Tibial artery (tissue), 4 donors: Measurements from ENCODE around the gene NCOA3.

Source experiments
- DNase-seq, 2 donors: peaks; one replicate each; pipeline ENCODE4 v3.0.0-alpha.2; 2019
- H3K27ac ChIP-seq, 2 donors: fragments of 200-600 bp; sonication (generic) in 1 of 2; 1 replicate in 1 of 2; 2 replicates in 1 of 2; pipeline ENCODE4 v1.5.1; 2018 to 2019; ENCODE audit warnings: mild to moderate bottlenecking in 1 of 2
- H3K27me3 ChIP-seq, 2 donors: fragments of 200-600 bp; sonication (generic) in 1 of 2; one replicate each; pipeline versions ENCODE4 v1.5.1 to v1.6.0; 2016 to 2019
- H3K36me3 ChIP-seq, 3 donors: fragments of 200-600 bp; sonication (generic) in 2 of 3; one replicate each; pipeline ENCODE4 v1.5.1; 2016 to 2019; ENCODE audit warnings: mild to moderate bottlenecking in 2 of 3
- H3K4me1 ChIP-seq, 4 donors: fragments of 200-600 bp; sonication (generic) in 2 of 4; 1 replicate in 3 of 4; 2 replicates in 1 of 4; pipeline ENCODE4 v1.5.1; 2016 to 2019
- H3K4me3 ChIP-seq, 2 donors: fragments of 200-600 bp; sonication (generic) in 1 of 2; 1 replicate in 1 of 2; 2 replicates in 1 of 2; pipeline ENCODE4 v1.5.1; 2018 to 2019; ENCODE audit warnings: mild to moderate bottlenecking in 2 of 2
- H3K9me3 ChIP-seq, 3 donors: fragments of 200-600 bp; sonication (generic) in 1 of 3; one replicate each; pipeline ENCODE4 v1.5.1; 2016 to 2019
- intact Hi-C: fragments of 100-400 bp; cut with DNase I; formaldehyde crosslinking; loops from one replicate; pipeline ENCODE4 v1.15.0; 2023; ENCODE audit warnings: low total_unique reads
- TF ChIP-seq, protein P1 (sequence below), 2 experiments: fragments of 200-600 bp in 1 of 2; fragments of 450-650 bp in 1 of 2; IDR thresholded peaks; one replicate each; pipeline ENCODE4 v1.5.1; 2017 to 2019; ENCODE audit warnings: antibody characterized with exemption in 2 of 2, mild to moderate bottlenecking in 1 of 2, moderate library complexity in 1 of 2

The NCOA3 gene

DNA sequence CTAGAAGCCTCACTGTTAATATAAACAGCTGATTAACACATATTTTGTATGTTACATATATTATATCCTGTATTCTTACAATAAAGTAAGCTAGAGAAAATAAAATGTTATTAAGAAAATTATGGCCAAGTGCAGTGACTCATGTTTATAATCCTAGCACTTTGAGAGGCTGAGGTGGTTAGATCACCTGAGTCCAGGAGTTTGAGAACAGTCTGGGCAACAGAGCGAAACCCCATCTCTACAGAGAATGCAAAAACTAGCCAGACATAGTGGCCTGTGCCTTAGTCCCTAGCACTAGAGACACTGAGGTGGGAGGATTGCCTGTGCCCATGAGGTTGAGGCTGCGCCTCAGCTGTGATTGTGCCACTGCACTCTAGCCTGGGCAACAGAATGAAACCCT, 81.9 kb downstream of the NCOA3 start:
- H3K36me3 ChIP-seq: peaks cover 0 to 8% (median 0%) of the 10 kb centered on the region in 3 donors
- H3K27ac ChIP-seq: no peak overlapping the region
- peaks cover 0 to 70% (median 15%) of the 10 kb centered on the region in 4 donors for H3K4me1 ChIP-seq
- TF ChIP-seq, protein P1, sequence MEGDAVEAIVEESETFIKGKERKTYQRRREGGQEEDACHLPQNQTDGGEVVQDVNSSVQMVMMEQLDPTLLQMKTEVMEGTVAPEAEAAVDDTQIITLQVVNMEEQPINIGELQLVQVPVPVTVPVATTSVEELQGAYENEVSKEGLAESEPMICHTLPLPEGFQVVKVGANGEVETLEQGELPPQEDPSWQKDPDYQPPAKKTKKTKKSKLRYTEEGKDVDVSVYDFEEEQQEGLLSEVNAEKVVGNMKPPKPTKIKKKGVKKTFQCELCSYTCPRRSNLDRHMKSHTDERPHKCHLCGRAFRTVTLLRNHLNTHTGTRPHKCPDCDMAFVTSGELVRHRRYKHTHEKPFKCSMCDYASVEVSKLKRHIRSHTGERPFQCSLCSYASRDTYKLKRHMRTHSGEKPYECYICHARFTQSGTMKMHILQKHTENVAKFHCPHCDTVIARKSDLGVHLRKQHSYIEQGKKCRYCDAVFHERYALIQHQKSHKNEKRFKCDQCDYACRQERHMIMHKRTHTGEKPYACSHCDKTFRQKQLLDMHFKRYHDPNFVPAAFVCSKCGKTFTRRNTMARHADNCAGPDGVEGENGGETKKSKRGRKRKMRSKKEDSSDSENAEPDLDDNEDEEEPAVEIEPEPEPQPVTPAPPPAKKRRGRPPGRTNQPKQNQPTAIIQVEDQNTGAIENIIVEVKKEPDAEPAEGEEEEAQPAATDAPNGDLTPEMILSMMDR (IDR thresholded peaks at IDR 0.05): no peak
- no peak overlapping the region for H3K4me3 ChIP-seq
- DNase-seq: no peak
- intact Hi-C loops: no loop called here
- no peaks in the 10 kb centered on the region for H3K9me3 ChIP-seq
- no peaks in the 10 kb centered on the region for H3K27me3 ChIP-seq

GRCh38 chr20:47585087-47585747, 83.5 kb downstream of the NCOA3 start:
- DNase-seq: no peak
- Histone ChIP-seq H3K4me3 (no peak overlapping the region), H3K36me3 (peaks cover 0 to 8% (median 0%) of the 10 kb centered on the region in 3 donors), H3K27me3 (no peaks in the 10 kb centered on the region), H3K9me3 (no peaks in the 10 kb centered on the region), H3K27ac (peak overlapping the region in 1 of 2 donors; percentile 10), H3K4me1 (peaks cover 0 to 56% (median 8%) of the 10 kb centered on the region in 4 donors)
- intact Hi-C loops: no loop called here
- TF ChIP-seq, protein P1 (IDR thresholded peaks at IDR 0.05): no peak

DNA sequence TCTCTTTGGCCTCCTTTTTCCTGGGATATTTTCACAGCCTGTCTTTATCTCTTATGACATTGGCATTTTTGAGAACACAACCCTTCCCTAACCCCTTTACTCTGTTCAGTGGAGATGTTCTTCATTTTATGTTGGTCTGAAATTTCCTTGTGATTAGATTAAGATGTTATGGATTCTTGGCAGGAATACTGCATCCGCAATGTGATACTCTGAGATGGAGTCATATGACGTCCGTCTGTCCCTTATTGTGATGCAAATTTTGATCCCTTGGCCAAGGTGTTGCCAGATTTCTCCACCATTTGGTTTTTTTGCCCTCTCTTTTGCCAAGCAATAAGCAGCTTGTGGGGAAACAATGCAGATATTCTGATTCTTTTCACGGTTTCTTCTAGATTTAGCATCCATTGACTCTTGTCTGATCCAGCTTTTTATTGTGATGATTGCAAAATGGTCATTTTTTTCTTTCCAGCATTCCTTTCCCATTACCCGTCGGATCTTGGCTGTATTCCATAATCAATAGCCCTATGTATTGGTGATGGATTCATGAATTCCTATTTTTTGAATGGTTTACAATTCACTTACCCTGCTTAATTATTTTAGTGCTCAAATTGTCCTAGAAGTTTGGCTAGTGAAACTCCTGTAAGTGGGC, 85.1 kb downstream of the NCOA3 start:
- H3K36me3 ChIP-seq: peaks cover 0 to 8% (median 0%) of the 10 kb centered on the region in 3 donors
- DNase-seq: no peak
- TF ChIP-seq, protein P1 (IDR thresholded peaks at IDR 0.05): no peak
- H3K27ac ChIP-seq: no peak overlapping the region
- H3K4me3 ChIP-seq: no peak overlapping the region
- intact Hi-C loops: no loop called here
- peaks cover 0 to 51% (median 8%) of the 10 kb centered on the region in 4 donors for H3K4me1 ChIP-seq
- H3K9me3 ChIP-seq: no peaks in the 10 kb centered on the region
- no peaks in the 10 kb centered on the region for H3K27me3 ChIP-seq

DNA sequence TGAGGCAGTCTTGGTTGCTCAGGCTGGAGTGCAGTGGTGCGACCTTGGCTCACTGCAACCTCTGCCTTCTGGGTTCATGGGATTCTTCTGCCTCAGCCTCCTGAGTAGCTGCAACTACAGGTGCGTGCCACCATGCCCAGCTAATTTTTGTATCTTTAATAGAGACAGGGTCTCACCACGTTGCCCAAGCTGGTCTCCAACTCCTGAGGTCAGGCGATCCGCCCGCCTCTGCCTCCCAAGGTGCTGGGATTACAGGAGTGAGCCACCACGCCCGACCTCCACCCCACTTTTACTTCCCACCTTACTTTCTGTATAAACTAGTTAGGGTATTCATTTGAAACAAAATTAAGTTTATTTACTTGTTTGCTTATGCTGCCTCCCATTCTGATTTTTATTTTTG, 86.5 kb downstream of the NCOA3 start:
- Histone ChIP-seq H3K4me1 (peaks cover 0 to 45% (median 8%) of the 10 kb centered on the region in 4 donors), H3K9me3 (no peaks in the 10 kb centered on the region), H3K27ac (no peak overlapping the region), H3K4me3 (no peak overlapping the region), H3K27me3 (no peaks in the 10 kb centered on the region), H3K36me3 (peaks cover 0 to 8% (median 0%) of the 10 kb centered on the region in 3 donors)
- TF ChIP-seq, protein P1 (IDR thresholded peaks at IDR 0.05): no peak
- DNase-seq: no peak
- intact Hi-C loops: no loop called here

DNA sequence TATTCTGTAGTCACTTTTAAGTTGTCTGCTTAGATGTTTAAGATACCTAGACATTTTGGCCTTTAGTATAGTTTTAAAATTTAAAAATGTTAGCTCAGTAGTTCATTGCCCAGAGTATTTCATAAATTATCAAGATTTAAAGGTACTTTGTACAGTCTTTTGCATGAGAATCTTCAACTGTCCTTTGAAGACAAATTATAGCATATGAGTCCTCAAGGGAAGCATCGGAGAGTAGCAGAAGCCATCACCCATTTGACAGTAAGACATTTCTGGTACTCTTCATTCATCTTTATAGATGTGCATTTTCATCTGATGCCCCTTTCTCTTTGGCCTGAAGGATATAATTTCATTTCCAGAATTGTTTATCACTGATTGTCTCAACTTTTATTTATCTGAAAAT, 89.5 kb downstream of the NCOA3 start:
- no peaks in the 10 kb centered on the region for H3K9me3 ChIP-seq
- H3K4me1 ChIP-seq: peaks cover 0 to 17% (median 3%) of the 10 kb centered on the region in 4 donors
- H3K27me3 ChIP-seq: no peaks in the 10 kb centered on the region
- TF ChIP-seq, protein P1 (IDR thresholded peaks at IDR 0.05): no peak
- intact Hi-C loops: no loop called here
- no peaks in the 10 kb centered on the region for H3K36me3 ChIP-seq
- DNase-seq: no peak
- no peak overlapping the region for H3K27ac ChIP-seq
- no peak overlapping the region for H3K4me3 ChIP-seq
